Testis (tissue), 3 donors: ENCODE measurements around the gene PAK3. TPM values are rescaled to one million over a fixed set of nuclear protein-coding genes. Genes with fewer than 3 reads are reported as not detected.
A peak's percentile ranks its signal among the peaks of the same experiment; 100 is the strongest.

Experiments used
- DNase-seq: peaks from one replicate; pipeline ENCODE4 v3.0.0-alpha.2; 2019
- H3K27ac ChIP-seq, 2 donors: fragments of 200-600 bp; sonication (generic); one replicate each; pipeline ENCODE4 v1.5.1; 2019
- H3K27me3 ChIP-seq: fragments of 200-600 bp; sonication (generic); one replicate; pipeline ENCODE4 v1.5.1; 2019
- H3K36me3 ChIP-seq: fragments of 200-600 bp; sonication (generic); one replicate; pipeline ENCODE4 v1.5.1; 2017; ENCODE audit warnings: low read depth; ENCODE audit errors: missing control alignments
- H3K4me1 ChIP-seq: fragments of 200-600 bp; sonication (generic); one replicate; pipeline ENCODE4 v1.5.1; 2019
- H3K4me3 ChIP-seq, 2 donors: fragments of 200-600 bp; sonication (generic); one replicate each; pipeline ENCODE4 v1.5.1; 2017 to 2019
- H3K9me3 ChIP-seq: fragments of 200-600 bp; sonication (generic); one replicate; pipeline ENCODE4 v1.5.1; 2017
- POLR2A ChIP-seq: fragments of 450-650 bp; IDR thresholded peaks from one replicate; pipeline ENCODE4 v1.6.1; 2017; ENCODE audit warnings: antibody characterized with exemption, mild to moderate bottlenecking, moderate library complexity
- WGBS, 2 donors: methylation state at CpG; one replicate each; pipeline ENCODE4 v1.1.5; 2018; 5-methylcytosine and 5-hydroxymethylcytosine counted together
- intact Hi-C: fragments of 100-400 bp; cut with DNase I; formaldehyde crosslinking; loops from one replicate; pipeline ENCODE4 v1.15.1; 2023; ENCODE audit warnings: low total_unique reads
- polyA plus RNA-seq: library from polyadenylated mRNA; stranded (reverse); fragments of 350-450 nt; fragmentation: Illumina TruSeq; extraction: RNeasy Lipid Tissue Mini Kit (QIAGEN cat#74804); gene quantifications from one replicate; pipeline ENCODE4 v1.2.3, GENCODE V29; 2014; ENCODE audit warnings: low read depth, low replicate concordance; ENCODE audit not compliant: insufficient read depth
- total RNA-seq, 2 donors: library from RNA; depleted of rRNA; stranded (reverse); fragments of >200 nt; gene quantifications; one replicate each; pipeline ENCODE4 v1.2.3, GENCODE V29; 2016
- TF ChIP-seq, protein P1 (sequence below), 3 experiments: fragments of 450-650 bp in 2 of 3; fragments of 200-600 bp in 1 of 3; sonication (generic) in 1 of 3; IDR thresholded peaks; one replicate each; pipeline ENCODE4 v1.5.1; 2016 to 2019; ENCODE audit warnings: antibody characterized with exemption in 3 of 3, mild to moderate bottlenecking in 2 of 3, moderate library complexity in 1 of 3

PAK3 gene
- total and polyA plus RNA-seq, 3 donors from 2014 or later = 4.6 to 14.1 (median 10.7) TPM

- no peak overlapping the region for H3K27ac ChIP-seq
- TF ChIP-seq, protein P1, sequence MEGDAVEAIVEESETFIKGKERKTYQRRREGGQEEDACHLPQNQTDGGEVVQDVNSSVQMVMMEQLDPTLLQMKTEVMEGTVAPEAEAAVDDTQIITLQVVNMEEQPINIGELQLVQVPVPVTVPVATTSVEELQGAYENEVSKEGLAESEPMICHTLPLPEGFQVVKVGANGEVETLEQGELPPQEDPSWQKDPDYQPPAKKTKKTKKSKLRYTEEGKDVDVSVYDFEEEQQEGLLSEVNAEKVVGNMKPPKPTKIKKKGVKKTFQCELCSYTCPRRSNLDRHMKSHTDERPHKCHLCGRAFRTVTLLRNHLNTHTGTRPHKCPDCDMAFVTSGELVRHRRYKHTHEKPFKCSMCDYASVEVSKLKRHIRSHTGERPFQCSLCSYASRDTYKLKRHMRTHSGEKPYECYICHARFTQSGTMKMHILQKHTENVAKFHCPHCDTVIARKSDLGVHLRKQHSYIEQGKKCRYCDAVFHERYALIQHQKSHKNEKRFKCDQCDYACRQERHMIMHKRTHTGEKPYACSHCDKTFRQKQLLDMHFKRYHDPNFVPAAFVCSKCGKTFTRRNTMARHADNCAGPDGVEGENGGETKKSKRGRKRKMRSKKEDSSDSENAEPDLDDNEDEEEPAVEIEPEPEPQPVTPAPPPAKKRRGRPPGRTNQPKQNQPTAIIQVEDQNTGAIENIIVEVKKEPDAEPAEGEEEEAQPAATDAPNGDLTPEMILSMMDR (IDR thresholded peaks at IDR 0.05) = no peak
- no peak for TF ChIP-seq POLR2A
- no peak overlapping the region for H3K4me3 ChIP-seq
- intact Hi-C loops = no loop called here
- H3K9me3 ChIP-seq = no peaks in the 10 kb centered on the region
- no peaks in the 10 kb centered on the region for H3K4me1 ChIP-seq
- no peaks in the 10 kb centered on the region for H3K27me3 ChIP-seq
- peak; percentile 9 for DNase-seq
- 33 to 34% methylated on average over 3 of the region's 3 CpGs for WGBS, 2 donors
- H3K36me3 ChIP-seq = no peaks in the 10 kb centered on the region
Measured at GRCh38 chrX:111181951-111182350, 86.0 kb downstream of the PAK3 start.

- no peak for DNase-seq
- Histone ChIP-seq H3K4me1 (no peaks in the 10 kb centered on the region), H3K27me3 (no peaks in the 10 kb centered on the region), H3K9me3 (no peaks in the 10 kb centered on the region), H3K27ac (no peak overlapping the region), H3K4me3 (no peak overlapping the region), H3K36me3 (no peaks in the 10 kb centered on the region)
- TF ChIP-seq, protein P1 (IDR thresholded peaks at IDR 0.05) = no peak
- TF ChIP-seq POLR2A = no peak
- intact Hi-C loops = no loop called here
Measured at GRCh38 chrX:111182997-111183396, 87.0 kb downstream of the PAK3 start.

GRCh38 chrX:111191598-111191997, 95.6 kb downstream of the PAK3 start:
- Histone ChIP-seq H3K4me1 (no peaks in the 10 kb centered on the region), H3K36me3 (no peaks in the 10 kb centered on the region), H3K4me3 (no peak overlapping the region), H3K9me3 (no peaks in the 10 kb centered on the region), H3K27me3 (no peaks in the 10 kb centered on the region), H3K27ac (no peak overlapping the region)
- TF ChIP-seq, protein P1 (IDR thresholded peaks at IDR 0.05) = no peak
- no peak for TF ChIP-seq POLR2A
- intact Hi-C loops = no loop called here
- DNase-seq = no peak
- WGBS, 2 donors = 90 to 92% methylated on average over 2 of the region's 2 CpGs

DNA sequence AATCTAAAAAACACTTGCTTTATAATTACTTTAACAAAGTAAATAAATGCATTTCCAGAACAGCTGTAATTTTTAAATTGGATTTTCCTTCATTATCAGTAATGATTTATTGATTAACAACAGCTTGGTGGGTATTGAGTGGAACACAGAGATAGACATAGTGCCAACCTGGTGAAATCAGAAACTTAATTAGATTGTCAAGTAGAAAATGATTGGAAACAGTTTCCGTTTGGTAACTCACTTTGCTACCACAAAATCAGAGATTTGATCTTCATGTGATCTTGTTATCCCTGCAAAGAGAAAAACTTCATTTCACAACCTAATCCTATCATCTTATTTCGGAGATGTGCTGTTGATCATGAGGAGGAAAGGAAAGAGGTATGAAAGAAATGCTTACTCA, 103.5 kb downstream of the PAK3 start:
- 91 to 92% methylated on average over 2 of the region's 2 CpGs for WGBS, 2 donors

GRCh38 chrX:111200327-111200726, 104.3 kb downstream of the PAK3 start:
- Histone ChIP-seq H3K27ac (no peak overlapping the region), H3K27me3 (no peaks in the 10 kb centered on the region), H3K4me1 (no peaks in the 10 kb centered on the region), H3K4me3 (no peak overlapping the region), H3K9me3 (no peaks in the 10 kb centered on the region), H3K36me3 (no peaks in the 10 kb centered on the region)
- WGBS, 2 donors = 87 to 90% methylated on average over 3 of the region's 3 CpGs
- intact Hi-C loops = no loop called here
- DNase-seq = no peak
- TF ChIP-seq POLR2A = no peak
- TF ChIP-seq, protein P1 (IDR thresholded peaks at IDR 0.05) = no peak

More for the DNA sequence above, 103.5 kb downstream of the PAK3 start:
- Histone ChIP-seq H3K36me3 (no peaks in the 10 kb centered on the region), H3K4me1 (no peaks in the 10 kb centered on the region), H3K27me3 (no peaks in the 10 kb centered on the region), H3K27ac (no peak overlapping the region), H3K4me3 (no peak overlapping the region), H3K9me3 (no peaks in the 10 kb centered on the region)
- no peak for TF ChIP-seq POLR2A
- TF ChIP-seq, protein P1 (IDR thresholded peaks at IDR 0.05) = no peak
- intact Hi-C loops = no loop called here
- no peak for DNase-seq
